ENCODE data around the gene NKX1-2. TPM values are rescaled to one million over a fixed set of nuclear protein-coding genes. Genes with fewer than 3 reads are reported as not detected.
"Not testable (repeated sequence)": the region's sequence is repeated elsewhere in the genome, so short reads cannot be mapped to it uniquely, and the experiment has no call there.

The NKX1-2 gene
- total RNA-seq, 1 donor from 2014 or later, result not detected

DNA sequence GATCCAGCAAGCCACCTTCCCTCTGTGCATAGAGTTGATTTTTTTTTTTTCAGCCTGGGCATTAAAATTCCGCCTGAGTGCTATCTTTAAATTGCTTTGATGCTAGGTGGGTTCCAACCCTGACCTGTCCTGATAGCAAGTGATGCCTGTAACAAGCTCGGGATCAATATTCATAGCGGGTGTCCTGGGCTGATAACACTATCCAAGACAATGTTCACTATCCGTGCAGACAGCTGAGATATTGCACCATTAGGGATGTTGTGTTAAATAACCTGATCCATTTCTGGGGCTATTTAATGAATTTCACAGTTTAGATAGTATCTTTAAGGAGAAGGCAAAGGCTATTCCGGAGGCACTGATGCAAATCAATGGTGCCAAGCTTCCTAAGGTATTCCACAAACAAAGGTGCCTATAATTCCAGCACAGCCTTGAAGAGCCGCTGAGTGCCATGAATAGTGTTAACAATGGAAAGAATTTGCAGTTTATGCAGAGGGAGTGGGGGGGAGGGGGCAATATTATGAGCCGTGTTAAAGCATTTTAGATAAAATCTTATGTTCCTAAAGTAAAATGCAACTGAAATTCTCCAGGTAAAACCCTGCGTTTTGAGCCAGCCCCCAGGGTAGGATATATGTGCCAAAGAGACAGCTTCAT, 4.2 kb upstream of the NKX1-2 start:
- intact Hi-C loops (cut with micrococcal nuclease), result no loop called here

DNA sequence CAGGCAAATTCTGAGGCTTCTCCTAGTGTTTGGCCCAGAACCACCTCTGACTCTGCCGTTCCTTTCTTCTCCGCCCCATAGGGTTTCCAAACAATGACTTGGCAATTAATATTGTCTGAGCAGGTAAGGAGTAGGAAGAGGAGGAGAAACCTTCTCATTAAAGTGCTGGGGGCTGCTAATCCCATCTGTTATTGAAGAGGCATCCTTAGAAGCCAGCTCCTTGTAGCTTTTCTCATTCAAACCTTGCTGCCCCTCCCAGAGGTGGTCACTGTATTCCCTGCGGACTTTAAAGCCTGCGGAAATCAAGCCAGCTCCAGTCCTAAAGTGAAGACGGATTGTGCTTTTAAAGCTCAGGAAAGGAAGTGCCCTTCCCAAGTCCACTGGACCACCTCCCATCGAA, 1.4 kb upstream of the NKX1-2 start:
- intact Hi-C loops (cut with micrococcal nuclease), result no loop called here

DNA sequence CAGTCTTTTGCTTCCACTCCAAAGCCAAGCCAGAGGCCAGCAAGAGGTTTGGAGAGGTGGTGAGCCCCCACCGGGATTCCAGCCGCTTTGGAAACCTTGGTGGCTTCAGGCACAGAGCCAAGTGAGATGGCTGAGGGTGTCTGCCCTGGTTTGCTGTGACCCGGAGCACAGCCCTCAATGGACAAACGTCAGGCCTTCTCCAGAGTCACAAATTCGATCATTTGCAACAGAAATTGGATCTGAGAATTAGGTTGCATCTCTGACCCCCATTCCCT, 885 bp upstream of the NKX1-2 start:
- intact Hi-C loops (cut with micrococcal nuclease), result no loop called here

DNA sequence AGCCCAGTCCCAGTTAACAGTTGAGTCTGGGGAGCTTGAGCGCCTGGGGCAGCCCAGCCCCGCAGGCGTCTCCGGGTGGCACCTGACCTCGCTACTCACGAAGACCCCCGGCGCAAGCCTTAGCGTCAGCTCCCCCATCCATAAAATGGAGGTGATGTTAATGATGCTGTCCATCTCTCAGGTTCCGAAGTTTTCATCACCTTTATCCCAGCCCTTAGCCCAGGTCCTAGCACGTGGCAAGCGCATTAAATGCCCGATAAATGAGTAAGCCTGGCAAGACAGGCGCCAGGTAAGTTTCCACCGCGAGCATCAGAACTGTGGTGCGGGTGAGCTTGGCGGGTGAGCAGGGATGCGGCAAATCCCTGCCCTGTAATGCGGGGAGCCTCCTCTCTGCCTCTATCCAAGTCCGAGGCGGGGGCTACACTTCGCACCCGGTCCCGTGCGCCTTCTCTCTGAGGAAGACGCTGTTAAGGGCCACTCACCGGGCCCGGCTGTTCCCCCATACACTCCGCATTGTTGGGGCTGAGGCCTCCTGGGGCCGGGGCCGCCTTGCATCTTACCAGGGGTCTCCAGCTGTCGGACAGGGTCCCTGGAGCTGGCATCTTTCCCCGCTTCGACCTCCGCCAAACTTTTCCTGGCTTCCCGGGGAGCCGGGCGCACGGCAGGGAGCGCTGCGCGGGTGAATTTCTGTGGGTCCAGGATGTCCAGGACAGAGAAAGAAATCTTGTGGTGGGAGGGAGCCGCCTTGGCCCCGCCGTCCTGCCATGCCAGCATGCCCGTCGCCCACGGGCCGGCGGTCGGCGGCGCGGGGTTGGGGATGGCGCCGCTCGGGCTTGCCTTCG, 444 bp downstream of the NKX1-2 start:
- intact Hi-C loops (cut with micrococcal nuclease), result loop anchor here (5.0 kb wide), 1 partner anchor 1307 kb away; no protein-coding TSS in a partner anchor

DNA sequence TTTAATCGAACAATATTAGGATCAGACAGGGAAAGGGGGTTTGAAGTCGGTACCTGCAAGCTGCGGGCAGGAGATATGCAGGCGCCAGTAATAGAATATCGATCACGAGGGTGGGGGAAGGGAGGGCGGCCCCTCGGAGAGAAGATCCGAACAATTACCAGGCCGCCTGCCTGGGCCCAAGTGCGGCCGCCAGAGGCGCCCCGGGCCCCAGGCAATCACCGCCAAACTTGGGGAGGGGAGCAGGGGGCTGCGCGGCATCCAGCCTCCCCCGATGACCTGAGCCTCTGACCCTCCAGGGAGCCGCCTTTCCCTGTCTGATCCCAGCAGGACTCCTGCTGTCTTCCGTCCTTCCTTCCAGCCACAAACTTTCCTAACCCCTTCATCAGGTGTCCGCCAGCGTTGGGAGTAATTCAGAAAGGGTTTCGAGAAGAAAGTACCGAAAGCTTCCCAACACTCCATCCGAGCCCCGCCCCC, 1.1 kb downstream of the NKX1-2 start:
- intact Hi-C loops (cut with micrococcal nuclease), result loop anchor here (5.0 kb wide), 1 partner anchor 1306 kb away; no protein-coding TSS in a partner anchor

DNA sequence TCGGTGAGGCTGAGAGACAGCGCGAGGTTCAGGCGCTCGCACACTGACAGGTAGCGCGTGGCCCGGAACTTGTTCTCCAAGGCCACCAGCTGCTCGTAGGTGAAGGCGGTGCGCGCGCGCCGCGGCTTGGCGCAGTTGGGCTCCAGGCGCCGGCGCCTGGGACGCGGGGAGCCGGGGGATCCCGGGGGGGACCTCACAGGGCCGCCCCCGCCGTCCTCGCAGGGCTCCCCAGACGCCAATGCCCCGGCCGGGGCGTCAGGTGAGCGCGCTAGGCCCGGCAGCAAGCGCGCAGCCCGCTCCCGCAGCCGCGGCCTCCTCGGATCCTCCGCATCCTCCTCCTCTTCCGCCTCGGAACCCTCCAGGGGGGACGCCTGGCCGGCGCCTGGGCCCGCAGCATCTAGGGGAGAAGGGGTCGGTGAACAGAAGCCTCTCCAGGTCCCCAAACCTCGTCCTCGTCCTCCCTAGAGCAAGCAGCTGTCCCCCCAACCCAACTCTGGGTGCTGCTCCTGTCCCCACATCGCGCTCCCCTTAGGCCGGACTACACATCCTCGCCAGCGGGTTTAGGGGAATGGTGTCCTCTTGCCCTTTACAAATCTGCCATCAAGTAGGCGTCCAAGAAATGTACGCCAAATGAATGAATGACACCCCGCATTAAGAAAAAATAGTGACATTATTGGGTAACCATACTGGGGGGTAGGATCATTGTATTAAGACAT, 1.9 kb downstream of the NKX1-2 start:
- intact Hi-C loops (cut with micrococcal nuclease), result loop anchor here (5.0 kb wide), 1 partner anchor 1306 kb away; no protein-coding TSS in a partner anchor

DNA sequence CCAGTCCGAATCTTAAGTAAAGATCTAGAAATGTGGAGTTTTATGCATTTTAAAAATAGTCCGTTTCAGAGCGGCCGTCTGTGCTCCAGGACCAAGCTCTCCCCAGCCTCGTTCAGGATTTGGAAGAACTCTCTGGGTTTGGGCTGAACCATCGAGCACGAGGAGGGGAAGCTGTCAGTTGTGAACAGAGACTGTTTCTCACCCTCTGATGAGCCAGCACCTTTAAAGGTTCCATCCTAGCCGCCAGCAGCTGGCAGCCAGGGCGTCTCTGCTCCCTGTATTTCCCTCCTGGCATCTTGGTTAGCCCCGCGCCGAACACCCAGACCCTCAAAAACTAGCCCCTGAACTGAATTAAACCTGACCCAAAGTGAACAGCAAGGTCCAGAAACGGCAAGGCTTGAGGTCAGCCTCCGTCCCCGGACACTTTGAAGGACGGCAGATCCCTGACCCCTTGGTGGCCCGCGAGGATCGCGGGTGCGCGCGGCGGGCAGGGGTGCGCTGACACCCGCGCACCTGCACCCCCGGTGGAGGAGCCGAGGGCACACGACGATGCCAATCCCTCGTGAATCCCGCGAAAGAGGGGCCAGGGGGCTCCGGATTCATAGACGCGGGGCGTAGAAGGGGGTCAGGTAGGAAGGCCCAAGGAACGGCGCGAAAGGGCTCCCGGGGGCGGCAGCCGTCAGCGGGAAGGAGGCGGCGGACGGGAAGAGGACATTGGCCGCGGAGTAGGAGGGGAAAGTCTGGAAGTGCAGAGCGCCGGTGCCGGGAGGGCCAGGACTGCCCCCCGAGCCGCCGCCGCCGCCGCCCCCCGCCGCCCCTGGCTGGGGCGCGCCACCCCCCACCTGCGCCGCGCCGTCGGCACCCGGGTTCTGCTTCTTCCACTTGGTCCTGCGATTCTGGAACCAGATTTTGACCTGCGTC, 2.7 kb downstream of the NKX1-2 start:
- intact Hi-C loops (cut with micrococcal nuclease), result loop anchor here (5.0 kb wide), 1 partner anchor 1305 kb away; no protein-coding TSS in a partner anchor

DNA sequence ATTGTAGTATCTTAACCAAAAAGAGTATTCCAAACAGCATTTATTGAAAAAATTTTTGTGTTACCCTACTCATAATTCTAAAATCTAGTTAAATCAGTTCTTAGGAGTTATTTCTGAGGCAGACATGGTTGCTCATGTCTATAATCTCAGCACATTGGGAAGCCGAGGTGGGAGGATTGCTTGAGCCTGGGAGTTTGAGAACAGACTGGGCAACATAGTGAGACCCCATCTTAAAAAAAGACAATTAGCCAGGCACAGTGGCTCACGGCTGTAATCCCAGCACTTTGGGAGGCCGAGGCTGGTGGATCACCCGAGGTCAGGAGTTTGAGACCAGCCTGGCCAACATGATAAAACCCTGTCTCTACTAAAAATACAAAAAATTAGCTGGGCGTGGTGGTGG, 8.1 kb downstream of the NKX1-2 start:
- intact Hi-C loops (cut with micrococcal nuclease), result not testable (repeated sequence)

DNA sequence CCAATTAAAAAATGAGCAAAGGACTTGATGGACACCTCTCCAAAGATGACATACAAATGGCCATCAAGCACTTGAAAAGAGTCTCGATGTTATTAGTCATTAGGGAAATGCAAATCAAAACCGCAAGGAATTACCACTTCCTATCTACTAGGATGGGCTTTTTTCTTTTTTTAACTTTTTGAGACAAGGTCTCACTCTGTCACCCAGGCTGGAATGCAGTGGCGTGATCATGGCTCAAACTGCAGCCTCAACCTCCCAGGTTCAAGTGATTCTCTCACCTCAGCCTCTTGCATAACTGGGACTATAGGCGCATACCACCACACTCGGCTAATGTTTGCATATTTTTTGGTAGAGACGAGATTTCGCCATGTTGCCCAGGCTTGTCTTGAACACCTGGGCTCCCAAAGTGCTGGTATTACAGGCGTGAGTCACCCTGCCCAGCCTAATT, 13.6 kb downstream of the NKX1-2 start:
- intact Hi-C loops (cut with micrococcal nuclease), result no loop called here

DNA sequence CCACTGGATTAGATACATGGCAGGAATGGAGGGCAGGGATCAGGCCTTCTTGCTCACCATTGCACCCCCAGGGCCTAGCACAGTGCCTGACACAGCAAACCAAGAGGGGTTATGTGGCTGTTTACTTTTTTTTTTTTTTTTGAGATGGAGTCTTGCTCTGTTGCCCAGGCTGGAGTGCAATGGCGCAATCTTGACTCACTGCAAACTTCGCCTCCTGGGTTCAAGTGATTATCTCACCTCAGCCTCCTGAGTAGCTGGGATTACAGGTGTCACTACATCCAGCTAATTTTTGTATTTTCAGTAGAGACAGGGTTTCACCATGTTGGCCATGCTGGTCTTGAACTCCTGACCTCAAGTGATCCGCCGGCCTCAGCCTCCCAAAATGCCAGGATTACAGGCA, 14.2 kb downstream of the NKX1-2 start:
- intact Hi-C loops (cut with micrococcal nuclease), result not testable (repeated sequence)

DNA sequence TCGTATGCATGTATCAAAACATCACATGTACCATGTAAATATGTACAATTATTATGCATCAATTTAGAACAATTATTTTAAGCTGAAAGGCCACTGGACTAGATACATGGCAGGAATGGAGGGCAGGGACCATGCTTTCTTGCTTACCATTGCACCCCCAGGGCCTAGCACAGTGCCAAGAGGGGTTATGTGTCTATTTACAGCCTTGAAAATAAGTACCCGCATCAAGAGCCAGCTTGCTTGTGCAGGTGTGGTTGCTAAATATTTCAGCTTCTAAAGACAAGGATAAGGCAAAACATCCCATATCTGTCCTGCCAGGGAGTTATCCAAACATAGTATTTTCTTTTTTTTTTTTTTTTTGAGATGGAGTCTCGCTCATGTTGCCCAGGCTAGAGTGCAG, 16.4 kb downstream of the NKX1-2 start:
- intact Hi-C loops (cut with micrococcal nuclease), result no loop called here

DNA sequence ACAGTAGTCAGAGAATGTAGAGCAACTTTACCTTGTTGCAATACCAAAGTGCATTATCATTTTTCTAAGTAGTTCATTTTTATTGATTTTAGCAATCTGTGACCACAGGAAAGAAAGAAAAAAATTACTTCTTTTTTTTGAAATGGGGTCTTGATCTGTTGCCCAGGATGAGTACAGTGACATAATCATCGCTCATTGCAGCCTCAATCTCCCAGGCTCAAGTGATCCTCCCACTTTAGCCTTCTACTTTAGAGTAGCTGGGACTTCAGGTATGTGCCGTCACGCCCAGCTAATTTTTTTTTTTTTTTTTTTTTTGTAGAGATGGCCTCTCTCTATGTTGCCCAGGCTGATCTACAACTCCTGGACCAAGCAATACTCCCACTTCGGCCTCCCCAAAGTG, 19.8 kb downstream of the NKX1-2 start:
- intact Hi-C loops (cut with micrococcal nuclease), result no loop called here

DNA sequence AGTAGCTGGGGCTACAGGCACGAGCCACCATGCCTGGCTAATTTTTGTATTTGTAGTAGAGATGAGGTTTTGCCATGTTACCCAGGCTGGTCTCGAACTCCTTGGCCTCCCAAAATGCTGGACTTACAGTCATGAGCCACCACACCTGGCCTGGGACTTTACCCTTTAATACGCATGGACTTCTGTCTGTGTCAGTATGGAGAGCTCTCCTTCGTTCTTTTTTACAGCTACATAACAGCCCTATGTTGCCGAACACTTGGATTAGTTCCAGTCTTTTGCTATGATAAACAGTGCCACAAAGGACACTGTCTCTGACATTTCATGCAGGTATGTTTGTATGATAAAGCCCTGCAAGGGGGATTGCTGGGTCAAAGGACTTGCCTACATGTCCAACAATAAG, 20.3 kb downstream of the NKX1-2 start:
- intact Hi-C loops (cut with micrococcal nuclease), result no loop called here

DNA sequence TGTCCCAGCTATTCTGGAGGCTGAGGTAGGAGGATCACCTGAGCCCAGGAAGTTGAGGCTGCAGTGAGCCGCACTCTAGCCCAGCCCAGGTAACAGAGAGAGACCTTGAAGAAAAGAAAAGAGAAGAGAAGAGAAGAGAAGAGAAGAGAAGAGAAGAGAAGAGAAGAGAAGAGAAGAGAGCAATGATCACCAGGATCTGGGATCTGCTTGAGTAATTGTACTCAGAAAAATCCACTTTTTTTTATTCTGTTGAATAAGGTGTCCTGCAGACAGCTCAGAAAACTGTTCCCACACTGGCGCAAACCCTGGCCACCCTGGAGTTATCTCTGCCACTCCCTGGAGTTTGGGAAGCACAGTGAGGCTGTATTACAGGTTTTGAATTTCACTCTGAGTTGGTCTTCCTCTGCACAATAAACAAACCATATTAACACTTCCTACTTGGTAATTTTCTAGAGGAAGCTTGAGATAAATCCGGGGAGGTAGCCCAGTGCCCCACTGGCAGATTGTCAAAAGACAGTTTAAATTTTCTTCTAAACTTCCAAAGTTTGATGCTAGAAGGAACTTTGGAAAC, 21.5 kb downstream of the NKX1-2 start:
- intact Hi-C loops (cut with micrococcal nuclease), result no loop called here

DNA sequence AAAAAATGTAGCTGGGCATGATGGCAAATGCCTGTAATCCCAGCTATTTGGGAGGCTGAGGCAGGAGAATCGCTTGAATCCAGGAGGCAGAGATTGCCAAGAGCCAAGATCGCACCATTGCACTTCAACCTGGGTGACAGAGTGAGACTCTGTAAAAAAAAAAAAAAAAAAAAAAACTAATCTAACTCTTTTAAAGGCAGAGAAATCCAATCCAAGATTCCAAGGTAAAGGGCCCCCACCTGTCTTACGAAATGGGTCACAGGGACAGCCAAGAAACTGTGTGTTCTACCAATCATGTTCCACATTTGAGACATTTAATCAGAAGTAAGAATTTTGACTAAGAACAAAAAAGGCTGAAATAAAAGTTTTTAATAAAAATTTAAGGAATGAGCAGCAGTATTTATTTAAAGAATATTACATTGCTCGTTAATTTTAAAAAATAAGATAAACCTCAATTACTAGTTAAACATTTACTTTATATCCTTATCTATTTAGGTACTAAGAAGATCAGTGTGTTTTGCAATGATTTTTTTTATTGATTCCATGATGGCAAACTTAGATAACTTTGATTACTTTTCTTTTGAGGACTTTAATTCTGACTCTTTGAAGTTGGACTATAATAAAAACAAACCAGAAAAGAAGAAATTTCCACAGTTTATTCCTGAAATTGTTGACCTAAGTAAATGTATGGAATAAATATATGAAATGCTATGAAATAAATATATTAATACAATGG, 24.4 kb downstream of the NKX1-2 start:
- intact Hi-C loops (cut with micrococcal nuclease), result no loop called here

DNA sequence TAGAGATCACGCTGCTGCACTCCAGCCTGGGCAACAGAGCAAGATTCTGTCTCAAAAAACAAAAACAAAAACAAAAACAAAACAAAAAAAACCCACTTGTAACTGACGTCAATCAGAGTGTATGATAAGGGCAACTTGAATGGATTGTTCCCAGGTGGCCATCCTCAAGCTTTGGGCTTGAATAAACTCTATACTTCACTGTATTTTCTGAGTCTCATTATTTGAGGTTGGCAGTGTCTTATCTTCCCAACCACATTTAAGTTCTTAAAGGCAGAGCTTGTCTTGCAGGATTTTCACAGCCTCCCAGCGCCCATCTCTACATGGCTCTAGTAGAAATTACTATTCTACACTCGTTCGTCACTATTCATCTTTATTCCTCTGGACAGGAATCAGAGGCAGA, 26.0 kb downstream of the NKX1-2 start:
- intact Hi-C loops (cut with micrococcal nuclease), result no loop called here

DNA sequence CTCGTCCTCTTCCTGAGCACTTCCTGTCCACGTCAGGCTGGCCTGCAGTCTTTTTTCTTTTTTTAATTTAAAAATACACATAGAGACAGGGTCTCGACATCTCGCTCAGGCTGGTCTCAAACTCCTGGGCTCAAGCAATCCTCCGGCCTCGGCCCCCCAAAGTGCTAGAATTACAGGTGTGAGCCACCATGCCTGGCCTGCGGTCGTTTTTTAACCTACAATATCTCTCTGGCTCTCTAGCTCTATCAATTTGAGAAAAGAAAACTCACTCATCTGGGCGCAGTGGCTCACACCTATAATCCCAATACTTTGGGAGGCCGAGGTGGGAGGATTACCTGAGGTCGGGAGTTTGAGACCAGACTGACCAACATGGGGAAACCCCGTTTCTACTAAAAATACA, 27.1 kb downstream of the NKX1-2 start:
- intact Hi-C loops (cut with micrococcal nuclease), result no loop called here

DNA sequence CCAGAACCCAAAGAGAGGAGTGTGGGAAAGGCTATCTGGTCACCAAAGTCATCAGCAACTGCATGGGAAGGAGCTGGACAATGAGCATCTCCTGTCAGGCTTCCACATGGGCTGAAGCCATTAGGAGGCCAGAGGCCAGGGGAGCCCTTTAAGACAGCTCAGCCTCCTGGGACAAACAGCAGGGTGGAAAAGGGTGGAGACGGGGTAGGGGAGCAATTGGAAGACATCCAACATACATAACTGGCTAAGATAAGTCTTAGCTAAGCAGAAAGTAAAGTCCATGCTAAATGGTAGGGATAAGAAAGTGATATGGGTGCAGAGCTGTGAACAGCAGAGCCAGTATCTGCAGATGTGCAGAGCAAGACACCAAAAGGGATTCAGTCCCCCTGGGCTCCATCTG, 29.6 kb downstream of the NKX1-2 start:
- intact Hi-C loops (cut with micrococcal nuclease), result no loop called here

DNA sequence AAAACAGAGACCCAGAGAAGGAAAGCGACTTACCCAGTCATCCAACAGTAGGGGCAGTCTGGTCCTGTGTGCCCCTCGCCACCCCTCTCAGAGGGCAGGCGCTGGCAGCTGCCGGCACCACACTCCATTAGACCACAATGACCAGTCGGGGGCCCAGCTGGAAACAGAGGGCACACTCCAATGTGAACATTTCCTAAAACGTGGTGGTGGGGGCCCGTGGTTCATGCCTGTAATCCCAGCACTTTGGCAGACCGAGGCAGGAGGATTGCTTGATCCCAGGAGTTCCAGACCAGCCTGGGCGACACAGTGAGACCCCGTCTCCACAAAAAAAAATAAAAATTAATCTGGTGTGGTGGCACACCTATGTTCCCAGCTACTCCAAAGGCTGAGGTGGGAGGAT, 30.2 kb downstream of the NKX1-2 start:
- intact Hi-C loops (cut with micrococcal nuclease), result loop anchor here (1.0 to 2.0 kb wide), 4 partner anchors 42 to 1411 kb away; partner anchors contain the start of genes ACADSB, IKZF5 and LHPP
